ENCODE measurements around the gene TRAF2. TPM values are rescaled to one million over a fixed set of nuclear protein-coding genes. Genes with fewer than 3 reads are reported as not detected.

Gene TRAF2
- total RNA-seq, 8 experiments from 2014 or later, result 6.8 to 18.4 (median 10.0) TPM

DNA sequence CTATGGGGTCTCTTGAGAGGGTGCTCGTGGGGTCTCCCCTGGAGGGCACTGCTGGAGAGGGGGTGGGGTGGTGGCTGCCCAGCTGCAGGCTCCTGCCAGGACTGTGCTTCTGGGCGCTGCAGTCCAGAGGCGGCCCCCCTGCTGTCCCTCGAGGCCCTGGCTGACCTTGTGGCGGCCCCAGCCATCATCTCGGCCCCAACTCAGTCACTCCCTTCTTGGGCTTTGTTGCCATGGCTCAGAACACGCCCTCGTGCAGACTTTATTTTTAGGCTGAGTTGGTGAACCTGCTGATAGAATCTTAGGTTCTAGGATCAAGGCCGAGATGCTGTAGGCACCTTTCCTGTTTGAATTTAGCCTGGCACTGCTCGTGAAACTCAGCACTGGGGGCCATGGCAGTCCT, 35.4 kb downstream of the TRAF2 start:
- H3K27ac ChIP-seq, result no peak overlapping the region
- H3K4me1 ChIP-seq (replicated peaks in 1 of 2), result no peaks in the 10 kb centered on the region
- in situ Hi-C loops (cut with MboI; ENCODE audit: low pct_unique_long_range_greater_than_20kb in 2 of 9, low sequenced_read_pairs in 9 of 9, unreplicated experiment in 9 of 9), result no loop called here
- 50 to 100% (median 90%) methylated on average over 1 to 2 of the region's 10 CpGs; no CpG with 5 or more reads in 5 of the 10 experiments for WGBS, 10 experiments
- H3K4me3 ChIP-seq, result no peak overlapping the region
- ATAC-seq (replicated peaks in 6 of 8), result no peak

DNA sequence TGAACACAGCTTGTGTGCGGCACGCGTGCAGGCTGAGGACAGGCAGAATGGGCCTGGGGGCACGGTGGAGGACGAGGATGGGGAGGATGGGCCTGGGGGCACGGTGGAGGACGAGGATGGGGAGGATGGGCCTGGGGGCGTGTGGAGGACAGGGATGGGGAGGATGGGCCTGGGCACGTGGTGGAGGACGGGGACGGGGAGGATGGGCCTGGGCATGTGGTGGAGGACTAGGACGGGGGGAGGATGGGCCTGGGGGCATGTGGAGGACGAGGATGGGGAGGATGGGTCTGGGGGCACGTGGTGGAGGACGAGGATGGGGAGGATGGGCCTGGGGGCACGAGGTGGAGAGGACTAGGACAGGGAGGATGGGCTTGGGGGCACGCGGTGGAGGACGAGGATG, 36.2 kb downstream of the TRAF2 start:
- 27% methylated on average over 2 of the region's 19 CpGs; no CpG with 5 or more reads in 9 of the 10 experiments for WGBS, 10 experiments
- Histone ChIP-seq H3K27ac (no peak overlapping the region), H3K4me1 (replicated peaks in 1 of 2) (no peaks in the 10 kb centered on the region), H3K4me3 (no peak overlapping the region)
- ATAC-seq (replicated peaks in 6 of 8), result no peak
- in situ Hi-C loops (cut with MboI; ENCODE audit: low pct_unique_long_range_greater_than_20kb in 2 of 9, low sequenced_read_pairs in 9 of 9, unreplicated experiment in 9 of 9), result no loop called here

DNA sequence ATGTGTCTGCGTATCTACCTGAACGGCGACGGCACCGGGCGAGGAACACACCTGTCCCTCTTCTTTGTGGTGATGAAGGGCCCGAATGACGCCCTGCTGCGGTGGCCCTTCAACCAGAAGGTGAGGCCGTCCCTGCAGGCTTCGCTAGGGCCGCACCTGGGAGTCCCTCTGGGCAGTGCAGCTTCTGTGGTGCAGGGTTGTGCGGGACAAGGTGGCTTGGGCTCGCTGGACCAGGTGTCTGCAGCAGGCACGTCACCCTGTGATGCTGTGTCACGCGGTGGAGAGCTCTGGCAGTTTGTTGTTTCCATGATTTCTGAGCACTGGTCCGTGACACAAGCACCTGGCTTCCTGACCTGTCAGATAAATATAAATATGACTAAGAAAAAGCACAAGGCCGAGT, 37.6 kb downstream of the TRAF2 start:
- in situ Hi-C loops (cut with MboI; ENCODE audit: low pct_unique_long_range_greater_than_20kb in 2 of 9, low sequenced_read_pairs in 9 of 9, unreplicated experiment in 9 of 9), result no loop called here
- no peak for ATAC-seq (replicated peaks in 6 of 8)
- Histone ChIP-seq H3K4me1 (replicated peaks in 1 of 2) (no peaks in the 10 kb centered on the region), H3K27ac (no peak overlapping the region), H3K4me3 (no peak overlapping the region)
- 90 to 100% (median 100%) methylated on average over 1 to 4 of the region's 19 CpGs; no CpG with 5 or more reads in 5 of the 10 experiments for WGBS, 10 experiments

DNA sequence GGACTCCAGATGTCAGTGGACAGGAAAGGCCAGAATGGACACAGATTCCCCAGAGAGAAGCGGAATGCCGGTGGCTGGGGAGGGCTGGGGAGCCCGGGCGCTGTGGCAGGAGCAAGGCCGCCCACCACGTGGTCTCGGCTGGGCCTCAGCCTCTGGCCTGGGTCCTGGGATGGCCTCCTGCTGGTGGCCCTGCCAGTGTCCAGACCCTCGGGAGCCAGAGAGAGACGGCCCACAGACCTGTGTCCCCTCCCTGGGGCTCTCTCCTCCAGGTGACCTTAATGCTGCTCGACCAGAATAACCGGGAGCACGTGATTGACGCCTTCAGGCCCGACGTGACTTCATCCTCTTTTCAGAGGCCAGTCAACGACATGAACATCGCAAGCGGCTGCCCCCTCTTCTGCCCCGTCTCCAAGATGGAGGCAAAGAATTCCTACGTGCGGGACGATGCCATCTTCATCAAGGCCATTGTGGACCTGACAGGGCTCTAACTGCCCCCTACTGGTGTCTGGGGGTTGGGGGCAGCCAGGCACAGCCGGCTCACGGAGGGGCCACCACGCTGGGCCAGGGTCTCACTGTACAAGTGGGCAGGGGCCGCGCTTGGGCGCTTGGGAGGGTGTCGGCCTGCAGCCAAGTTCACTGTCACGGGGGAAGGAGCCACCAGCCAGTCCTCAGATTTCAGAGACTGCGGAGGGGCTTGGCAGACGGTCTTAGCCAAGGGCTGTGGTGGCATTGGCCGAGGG, 39.3 kb downstream of the TRAF2 start:
- in situ Hi-C loops (cut with MboI; ENCODE audit: low pct_unique_long_range_greater_than_20kb in 2 of 9, low sequenced_read_pairs in 9 of 9, unreplicated experiment in 9 of 9), result no loop called here
- no peaks in the 10 kb centered on the region for H3K4me1 ChIP-seq (replicated peaks in 1 of 2)
- no peak overlapping the region for H3K4me3 ChIP-seq
- ATAC-seq (replicated peaks in 6 of 8), result peak in 2 of 8 experiments; percentile 8 to 15
- H3K27ac ChIP-seq, result no peak overlapping the region
- 83 to 95% (median 91%) methylated on average over 3 to 14 of the region's 33 CpGs; no CpG with 5 or more reads in 6 of the 10 experiments for WGBS, 10 experiments

DNA sequence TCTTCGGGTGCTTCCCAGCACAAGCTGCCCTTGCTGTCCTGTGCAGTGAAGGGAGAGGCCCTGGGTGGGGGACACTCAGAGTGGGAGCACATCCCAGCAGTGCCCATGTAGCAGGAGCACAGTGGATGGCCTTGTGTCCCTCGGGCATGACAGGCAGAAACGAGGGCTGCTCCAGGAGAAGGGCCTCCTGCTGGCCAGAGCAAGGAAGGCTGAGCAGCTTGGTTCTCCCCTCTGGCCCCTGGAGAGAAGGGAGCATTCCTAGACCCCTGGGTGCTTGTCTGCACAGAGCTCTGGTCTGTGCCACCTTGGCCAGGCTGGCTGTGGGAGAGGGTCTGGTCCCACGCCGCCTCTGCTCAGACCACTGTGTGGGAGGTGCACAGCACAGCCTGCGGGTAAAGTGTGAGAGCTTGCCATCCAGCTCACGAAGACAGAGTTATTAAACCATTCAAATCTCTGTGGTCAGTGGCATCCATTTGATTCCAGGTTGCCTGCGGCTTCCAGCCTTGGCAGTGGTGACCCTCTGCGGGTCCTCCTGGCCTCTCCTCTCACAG, 39.9 kb downstream of the TRAF2 start:
- in situ Hi-C loops (cut with MboI; ENCODE audit: low pct_unique_long_range_greater_than_20kb in 2 of 9, low sequenced_read_pairs in 9 of 9, unreplicated experiment in 9 of 9), result no loop called here
- WGBS, 10 experiments, result 93 to 100% (median 100%) methylated on average over 1 to 3 of the region's 9 CpGs; no CpG with 5 or more reads in 5 of the 10 experiments
- ATAC-seq (replicated peaks in 6 of 8), result peak in 3 of 8 experiments; percentile 18 to 30 (median 21)
- Histone ChIP-seq H3K4me3 (no peak overlapping the region), H3K4me1 (replicated peaks in 1 of 2) (no peaks in the 10 kb centered on the region), H3K27ac (no peak overlapping the region)

DNA sequence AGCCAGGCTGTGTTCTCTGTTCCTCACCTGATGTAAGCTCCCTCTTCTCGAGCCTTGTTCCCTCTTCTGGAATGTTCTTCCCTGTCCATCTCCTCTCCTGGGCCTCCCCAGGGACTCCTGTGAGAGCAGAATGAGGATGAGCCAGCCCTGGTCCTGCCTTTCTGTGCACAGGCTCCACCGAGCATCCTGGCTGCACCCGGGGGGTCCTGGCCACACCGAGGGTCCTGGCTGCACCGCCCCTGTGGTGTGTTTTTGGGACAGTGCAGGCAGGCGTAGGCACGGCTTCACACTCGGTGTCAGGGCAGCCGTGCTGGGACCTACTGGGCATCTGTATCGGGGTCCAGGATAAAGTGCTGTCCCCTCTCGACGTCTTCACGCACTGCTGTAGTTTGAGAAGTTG, 40.4 kb downstream of the TRAF2 start:
- no peaks in the 10 kb centered on the region for H3K4me1 ChIP-seq (replicated peaks in 1 of 2)
- in situ Hi-C loops (cut with MboI; ENCODE audit: low pct_unique_long_range_greater_than_20kb in 2 of 9, low sequenced_read_pairs in 9 of 9, unreplicated experiment in 9 of 9), result no loop called here
- 53 to 96% (median 93%) methylated on average over 3 to 9 of the region's 13 CpGs; no CpG with 5 or more reads in 3 of the 10 experiments for WGBS, 10 experiments
- no peak overlapping the region for H3K4me3 ChIP-seq
- no peak overlapping the region for H3K27ac ChIP-seq
- ATAC-seq (replicated peaks in 6 of 8), result peak in 1 of 8 experiments; percentile 17

DNA sequence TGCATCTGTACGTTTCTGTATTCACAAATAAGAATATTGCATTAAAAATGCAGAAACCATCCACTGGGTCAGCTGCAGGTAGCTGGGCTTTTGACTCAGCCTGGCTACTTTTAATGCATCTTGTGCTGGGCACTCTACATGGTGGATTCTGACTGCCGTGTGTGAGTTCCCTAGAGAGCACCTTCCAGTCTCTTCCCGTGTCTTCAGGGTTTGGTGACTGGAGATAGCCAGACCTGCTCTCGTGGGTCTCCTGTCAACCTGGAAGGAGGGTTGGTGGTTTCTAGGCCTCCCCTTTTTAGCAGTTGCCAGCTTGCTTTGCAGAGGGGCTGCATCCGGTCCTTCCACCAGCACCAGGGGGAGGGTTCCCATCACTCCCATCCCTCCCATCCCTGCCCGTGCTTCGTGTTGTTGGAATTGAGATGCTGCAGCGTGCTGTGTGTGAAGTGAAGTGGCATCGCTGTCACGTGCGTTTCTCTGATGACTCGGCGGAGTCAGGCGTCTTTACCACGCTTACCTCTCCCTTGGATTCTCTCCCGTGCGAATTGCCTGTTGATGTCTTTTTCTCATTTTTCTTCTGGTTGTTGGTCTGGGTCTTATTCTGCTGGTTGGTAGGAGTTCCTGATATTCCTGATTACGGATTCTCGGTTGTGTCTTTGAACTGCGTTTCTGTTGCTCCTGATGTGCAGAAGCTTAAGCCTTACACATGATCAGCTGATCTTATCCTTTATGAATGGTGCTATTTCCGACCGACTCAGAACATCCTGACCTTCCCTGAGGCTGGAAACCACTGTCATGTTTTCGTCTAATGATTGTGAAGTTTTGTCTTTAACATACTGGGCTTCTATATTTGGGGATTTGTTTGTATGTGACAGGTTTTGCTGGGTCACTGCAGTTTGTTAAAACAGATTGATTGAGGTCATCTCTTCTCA, 41.3 kb downstream of the TRAF2 start:
- Histone ChIP-seq H3K4me1 (replicated peaks in 1 of 2) (no peaks in the 10 kb centered on the region), H3K4me3 (no peak overlapping the region), H3K27ac (no peak overlapping the region)
- 49 to 100% (median 89%) methylated on average over 1 to 15 of the region's 23 CpGs; no CpG with 5 or more reads in 1 of the 10 experiments for WGBS, 10 experiments
- peak in 1 of 8 experiments; percentile 31 for ATAC-seq (replicated peaks in 6 of 8)
- in situ Hi-C loops (cut with MboI; ENCODE audit: low pct_unique_long_range_greater_than_20kb in 2 of 9, low sequenced_read_pairs in 9 of 9, unreplicated experiment in 9 of 9), result no loop called here

DNA sequence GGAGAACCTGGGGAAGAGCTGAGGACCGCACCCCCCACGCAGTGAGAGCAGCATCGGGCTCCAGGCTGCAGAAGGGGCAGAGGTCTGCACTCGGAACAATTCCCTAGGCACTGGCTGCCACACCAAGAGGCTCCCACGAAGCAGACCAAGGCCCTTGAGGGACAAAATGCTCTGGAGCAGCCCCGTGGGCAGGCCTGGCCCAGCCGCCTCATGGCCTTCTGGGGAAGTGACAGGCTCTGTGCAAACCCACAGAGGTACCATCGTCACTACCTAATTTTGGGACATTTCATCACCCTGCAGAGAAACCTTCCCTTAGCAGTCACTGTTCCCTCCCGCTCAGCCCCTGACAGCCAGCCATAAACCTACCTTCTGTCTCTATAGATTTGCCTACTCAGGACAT, 42.3 kb downstream of the TRAF2 start:
- in situ Hi-C loops (cut with MboI; ENCODE audit: low pct_unique_long_range_greater_than_20kb in 2 of 9, low sequenced_read_pairs in 9 of 9, unreplicated experiment in 9 of 9), result no loop called here
- peak in 3 of 8 experiments; percentile 22 to 43 (median 27) for ATAC-seq (replicated peaks in 6 of 8)
- H3K27ac ChIP-seq, result no peak overlapping the region
- H3K4me3 ChIP-seq, result no peak overlapping the region
- 83 to 100% (median 93%) methylated on average over 1 to 3 of the region's 9 CpGs; no CpG with 5 or more reads in 6 of the 10 experiments for WGBS, 10 experiments
- no peaks in the 10 kb centered on the region for H3K4me1 ChIP-seq (replicated peaks in 1 of 2)

DNA sequence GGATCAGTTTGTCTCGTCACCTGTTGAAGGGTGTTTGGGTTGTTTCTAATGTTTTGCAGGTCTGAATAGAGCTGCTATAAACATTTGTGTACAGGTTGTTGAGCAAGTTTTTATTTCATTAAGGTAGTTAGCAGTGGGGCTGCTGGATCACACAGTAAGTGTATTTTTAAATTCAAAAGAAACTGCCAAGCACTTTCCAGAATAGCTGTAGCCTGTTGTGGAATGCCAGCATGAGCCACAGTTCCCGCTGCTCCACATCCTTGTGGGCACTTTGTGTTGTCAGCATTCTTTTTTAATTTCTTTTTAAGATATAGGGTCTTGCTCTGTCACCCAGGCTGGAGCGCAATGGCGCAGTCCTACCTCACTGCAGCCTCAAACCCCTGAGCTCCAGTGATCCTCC, 43.7 kb downstream of the TRAF2 start:
- H3K4me1 ChIP-seq (replicated peaks in 1 of 2), result no peaks in the 10 kb centered on the region
- no peak overlapping the region for H3K27ac ChIP-seq
- H3K4me3 ChIP-seq, result no peak overlapping the region
- in situ Hi-C loops (cut with MboI; ENCODE audit: low pct_unique_long_range_greater_than_20kb in 2 of 9, low sequenced_read_pairs in 9 of 9, unreplicated experiment in 9 of 9), result no loop called here
- WGBS, 10 experiments, result 75 to 100% (median 100%) methylated on average over 2 to 4 of the region's 4 CpGs; no CpG with 5 or more reads in 2 of the 10 experiments
- no peak for ATAC-seq (replicated peaks in 6 of 8)

DNA sequence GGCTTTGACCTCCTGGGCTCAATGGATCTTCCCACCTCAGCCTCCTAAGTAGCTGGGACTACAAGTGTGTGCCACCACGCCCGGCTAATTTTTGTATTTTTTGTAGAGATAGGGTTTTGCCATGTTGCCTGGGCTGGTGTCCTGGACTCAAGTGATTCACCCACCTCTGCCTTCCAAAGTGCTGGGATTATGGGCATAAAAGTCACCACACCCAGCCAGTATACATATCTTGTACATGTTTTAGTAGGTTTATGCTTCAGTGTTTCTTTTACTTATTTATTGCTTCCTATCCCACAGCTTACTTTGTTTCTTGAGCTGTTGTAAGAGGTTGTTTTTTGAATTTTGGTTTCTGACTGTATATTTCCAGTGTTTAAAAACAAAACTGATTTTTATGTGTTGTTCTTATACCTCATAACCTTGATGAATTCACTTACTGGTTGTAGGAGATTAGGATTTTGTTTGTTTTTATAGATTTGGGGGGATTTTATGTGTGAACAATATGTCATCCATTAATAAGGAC, 45.4 kb downstream of the TRAF2 start:
- WGBS, 10 experiments, result 37 to 100% (median 85%) methylated on average over 1 to 2 of the region's 2 CpGs; no CpG with 5 or more reads in 4 of the 10 experiments
- in situ Hi-C loops (cut with MboI; ENCODE audit: low pct_unique_long_range_greater_than_20kb in 2 of 9, low sequenced_read_pairs in 9 of 9, unreplicated experiment in 9 of 9), result no loop called here
- peak in 3 of 8 experiments; percentile 62 to 69 (median 65) for ATAC-seq (replicated peaks in 6 of 8)
- no peaks in the 10 kb centered on the region for H3K4me1 ChIP-seq (replicated peaks in 1 of 2)
- no peak overlapping the region for H3K27ac ChIP-seq
- no peak overlapping the region for H3K4me3 ChIP-seq

DNA sequence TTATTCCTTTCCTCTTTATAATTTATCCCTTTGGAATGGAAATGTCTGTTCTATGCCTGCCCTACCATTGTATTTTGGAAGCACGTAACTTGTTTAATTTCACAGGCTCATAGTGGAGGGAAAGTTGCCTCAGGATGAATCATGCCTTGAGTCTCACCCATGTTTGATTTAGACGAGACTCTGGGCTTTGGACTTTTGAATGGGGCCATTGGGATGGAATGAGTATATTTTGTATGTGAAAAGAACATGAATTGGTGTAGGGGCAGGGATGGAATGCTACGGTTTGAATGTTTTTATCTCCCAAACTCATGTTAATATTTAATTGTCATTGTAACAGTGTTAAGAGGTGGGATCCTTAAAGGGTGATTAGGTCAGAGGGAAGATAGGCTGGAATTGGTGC, 48.0 kb downstream of the TRAF2 start:
- in situ Hi-C loops (cut with MboI; ENCODE audit: low pct_unique_long_range_greater_than_20kb in 2 of 9, low sequenced_read_pairs in 9 of 9, unreplicated experiment in 9 of 9), result no loop called here
- peak in 3 of 8 experiments; percentile 27 to 46 (median 42) for ATAC-seq (replicated peaks in 6 of 8)
- 33 to 100% (median 80%) methylated on average over 1 to 3 of the region's 3 CpGs for WGBS, 10 experiments
- H3K27ac ChIP-seq, result no peak overlapping the region
- no peak overlapping the region for H3K4me3 ChIP-seq
- H3K4me1 ChIP-seq (replicated peaks in 1 of 2), result no peaks in the 10 kb centered on the region

DNA sequence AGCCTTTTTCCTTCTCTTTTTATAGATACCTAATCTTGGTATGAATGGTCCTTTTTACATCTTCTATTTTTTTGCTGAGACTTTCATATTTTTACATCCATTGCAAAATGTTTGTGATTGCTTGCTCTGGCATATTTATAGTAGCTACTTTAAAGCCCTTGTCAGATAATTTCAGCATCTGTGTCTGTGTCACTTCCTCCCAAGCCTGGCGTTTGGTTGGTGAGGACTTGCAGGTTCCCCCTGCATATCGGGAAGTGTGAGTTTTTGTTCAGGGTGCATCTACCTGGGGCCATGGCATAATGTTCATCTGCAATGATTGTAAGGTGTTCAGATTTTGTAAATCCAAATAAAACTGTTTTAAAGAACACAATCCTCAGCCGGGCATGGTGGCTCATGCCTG, 49.3 kb downstream of the TRAF2 start:
- Histone ChIP-seq H3K27ac (no peak overlapping the region), H3K4me1 (replicated peaks in 1 of 2) (no peaks in the 10 kb centered on the region), H3K4me3 (no peak overlapping the region)
- no peak for ATAC-seq (replicated peaks in 6 of 8)
- WGBS, 10 experiments, result 50 to 100% (median 80%) methylated on average over 1 to 3 of the region's 3 CpGs; no CpG with 5 or more reads in 5 of the 10 experiments
- in situ Hi-C loops (cut with MboI; ENCODE audit: low pct_unique_long_range_greater_than_20kb in 2 of 9, low sequenced_read_pairs in 9 of 9, unreplicated experiment in 9 of 9), result no loop called here
